ENCODE measurements around the gene SYNE2. TPM values are rescaled to one million over a fixed set of nuclear protein-coding genes. Genes with fewer than 3 reads are reported as not detected.
A peak's percentile ranks its signal among the peaks of the same experiment; 100 is the strongest.

SYNE2 gene
- polyA plus RNA-seq, 12 donors: 39.0 to 93.3 (median 56.5) TPM; not detected in 1

DNA sequence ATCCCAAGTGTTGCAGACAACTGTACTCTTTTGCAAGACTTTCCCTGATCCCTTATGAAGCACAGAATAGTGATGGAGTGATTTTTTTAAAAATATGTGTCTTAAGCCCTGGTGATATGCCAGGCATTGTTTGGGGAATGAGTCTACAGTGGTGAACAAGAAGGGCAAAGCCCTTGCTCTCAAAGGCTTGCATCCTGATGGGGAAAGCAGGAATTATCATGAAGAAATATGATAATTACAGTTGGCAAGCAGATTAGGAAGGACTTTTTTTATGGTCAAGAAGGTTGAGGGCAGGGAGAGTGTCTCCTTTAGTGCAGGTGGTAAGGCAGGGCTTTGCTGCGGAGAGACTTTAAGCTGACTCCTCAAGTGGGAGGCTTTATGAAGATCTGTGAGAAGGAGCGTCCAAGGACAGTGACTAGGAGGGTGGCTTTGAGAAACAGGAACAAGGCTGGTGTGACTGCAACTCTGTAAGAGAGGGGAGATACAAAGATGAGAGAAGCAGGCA, 100.2 kb downstream of the SYNE2 start:
- DNase-seq: no peak

DNA sequence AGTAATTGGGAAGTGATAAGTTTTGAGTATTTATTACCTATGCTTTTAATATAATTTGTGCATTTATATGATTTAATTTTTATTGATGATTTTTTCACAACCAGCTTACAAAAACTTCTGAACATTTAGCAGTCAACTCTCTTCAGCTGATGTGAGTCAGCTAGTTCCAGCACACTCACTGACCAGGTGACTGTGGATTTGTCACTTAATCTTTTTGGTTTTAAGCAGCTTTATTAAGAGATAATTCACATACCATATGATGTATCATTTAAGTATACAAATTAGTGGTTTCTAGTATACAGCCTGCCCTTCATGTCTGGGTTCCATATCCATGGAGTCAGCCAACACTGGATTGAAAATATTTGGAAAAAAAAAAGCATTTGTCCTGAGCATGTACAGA, 103.5 kb downstream of the SYNE2 start:
- no peak for DNase-seq

- no peak for DNase-seq
Measured at GRCh38 chr14:63960926-63961567, 108.2 kb downstream of the SYNE2 start.

GRCh38 chr14:63962906-63963305, 110.1 kb downstream of the SYNE2 start:
- DNase-seq: peak; percentile 43

- DNase-seq: no peak
Measured at GRCh38 chr14:63963439-63963838, 110.6 kb downstream of the SYNE2 start.

DNA sequence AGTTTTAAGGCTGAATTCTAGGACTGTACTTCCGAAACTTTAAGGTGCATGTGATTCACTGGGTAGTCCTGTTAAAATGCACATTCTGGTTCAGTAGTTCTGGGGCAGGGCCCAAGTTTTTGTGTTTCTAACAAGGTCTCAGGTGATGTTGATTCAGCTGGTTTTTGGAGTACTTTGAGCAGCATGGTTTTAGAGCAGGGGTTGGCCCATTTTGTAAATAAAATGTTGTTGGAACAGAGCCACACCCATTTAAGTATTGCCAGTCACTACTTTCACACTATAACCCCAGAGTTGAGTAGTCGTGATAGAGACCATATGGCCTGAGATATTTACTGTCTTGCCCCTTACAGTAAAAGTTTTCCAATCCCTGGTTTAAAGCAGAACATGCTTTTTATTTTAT, 111.3 kb downstream of the SYNE2 start:
- DNase-seq: no peak

DNA sequence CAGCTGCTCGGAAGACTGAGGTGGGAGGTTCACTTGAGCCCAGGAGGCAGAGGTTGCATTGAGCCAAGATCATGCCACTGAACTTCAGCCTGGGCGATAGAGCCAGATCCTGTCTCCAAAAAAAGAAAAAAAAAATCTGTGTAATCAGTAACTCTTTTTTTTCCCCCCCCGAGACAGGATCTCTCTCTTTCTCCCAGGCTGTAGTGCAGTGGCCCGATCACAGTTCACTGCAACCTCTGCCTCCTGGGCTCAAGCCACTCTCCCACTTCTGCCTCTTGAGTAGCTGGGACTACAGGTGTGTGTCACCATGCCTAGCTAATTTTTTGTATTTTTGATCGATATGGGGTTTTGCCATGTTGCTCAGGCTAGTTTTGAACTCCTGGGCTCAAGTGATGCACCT, 113.6 kb downstream of the SYNE2 start:
- no peak for DNase-seq

- DNase-seq: no peak
Measured at GRCh38 chr14:63972323-63972932, 119.6 kb downstream of the SYNE2 start.

GRCh38 chr14:63974176-63974575, 121.4 kb downstream of the SYNE2 start:
- no peak for DNase-seq

- no peak for DNase-seq
Measured at GRCh38 chr14:63981569-63981968, 128.8 kb downstream of the SYNE2 start.

DNA sequence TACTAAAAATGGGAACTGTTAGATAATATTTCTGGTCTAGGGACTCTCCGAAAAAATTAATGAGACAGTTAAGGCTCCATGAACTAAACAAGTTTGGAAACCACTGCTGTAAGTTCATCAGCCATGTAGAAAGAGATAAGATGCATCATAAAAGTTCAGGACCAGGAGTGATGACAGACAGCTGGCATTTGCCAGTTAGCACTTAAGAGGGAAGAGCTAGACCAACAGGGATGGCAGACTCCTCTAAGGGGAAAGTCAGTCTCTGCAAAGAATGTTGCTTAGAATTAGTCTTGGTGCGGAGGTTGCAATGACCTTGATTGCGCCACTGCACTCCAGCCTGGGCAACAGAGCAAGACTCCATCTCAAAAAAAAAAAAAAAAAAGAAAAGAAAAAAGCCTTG, 129.4 kb downstream of the SYNE2 start:
- no peak for DNase-seq

DNA sequence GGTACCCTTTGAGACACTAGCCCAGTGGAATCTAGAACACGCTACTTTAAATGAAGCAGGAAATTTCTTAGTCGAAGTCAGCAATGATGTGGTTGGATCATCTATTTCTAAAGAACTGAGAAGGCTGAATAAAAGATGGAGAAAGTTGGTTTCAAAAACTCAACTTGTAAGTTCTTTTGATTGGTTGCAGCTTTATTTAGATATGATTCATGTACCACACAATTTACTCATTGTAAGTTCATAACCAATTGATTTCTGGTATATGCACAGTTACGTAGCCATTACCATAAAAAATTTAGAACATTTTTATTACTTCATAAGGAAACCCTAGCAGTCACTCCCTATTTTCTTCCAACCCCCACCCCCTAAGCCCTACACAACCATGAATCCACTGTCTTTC, 129.8 kb downstream of the SYNE2 start:
- no peak for DNase-seq

GRCh38 chr14:63986789-63987533, 134.2 kb downstream of the SYNE2 start:
- DNase-seq: no peak

- no peak for DNase-seq
Measured at GRCh38 chr14:63988579-63988978, 135.8 kb downstream of the SYNE2 start.

DNA sequence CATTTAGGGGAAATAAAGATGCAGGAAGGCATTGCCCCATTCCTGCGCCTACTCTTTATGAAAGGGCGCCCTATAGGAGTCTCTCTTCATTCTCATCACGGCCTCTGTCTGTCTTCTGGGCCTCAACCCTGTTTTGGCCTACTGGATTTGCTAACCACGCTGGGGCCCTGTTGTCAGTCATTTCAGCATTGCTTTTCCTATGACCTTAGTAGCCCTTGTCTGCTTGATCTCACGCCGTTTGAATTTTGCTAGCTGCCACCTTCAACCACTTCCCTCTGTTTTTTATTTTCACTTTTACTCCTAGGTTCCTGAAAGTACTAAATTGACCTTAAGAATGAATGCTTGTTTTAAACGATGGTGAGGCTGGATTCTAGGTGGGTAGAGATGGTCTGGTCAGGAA, 139.0 kb downstream of the SYNE2 start:
- DNase-seq: no peak

GRCh38 chr14:63992858-63993257, 140.1 kb downstream of the SYNE2 start:
- no peak for DNase-seq

DNA sequence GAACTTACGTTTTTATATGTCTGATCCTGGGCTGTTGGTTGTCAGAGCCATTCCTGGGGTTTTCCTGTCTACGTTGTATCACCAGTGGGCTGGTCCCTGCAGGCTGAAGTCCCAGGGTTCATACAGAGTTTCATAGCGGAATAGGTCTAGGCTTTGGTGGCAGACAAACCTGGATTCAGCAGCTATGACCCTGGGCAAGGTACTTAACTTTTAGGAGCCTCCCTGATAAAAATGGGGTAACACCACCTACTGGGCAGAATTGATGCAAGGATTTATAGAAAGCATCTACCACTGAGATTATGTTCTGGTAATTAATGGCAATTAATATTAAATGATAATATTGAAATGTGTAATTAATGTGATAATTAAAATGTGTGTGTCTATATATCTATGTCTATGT, 141.2 kb downstream of the SYNE2 start:
- no peak for DNase-seq

DNA sequence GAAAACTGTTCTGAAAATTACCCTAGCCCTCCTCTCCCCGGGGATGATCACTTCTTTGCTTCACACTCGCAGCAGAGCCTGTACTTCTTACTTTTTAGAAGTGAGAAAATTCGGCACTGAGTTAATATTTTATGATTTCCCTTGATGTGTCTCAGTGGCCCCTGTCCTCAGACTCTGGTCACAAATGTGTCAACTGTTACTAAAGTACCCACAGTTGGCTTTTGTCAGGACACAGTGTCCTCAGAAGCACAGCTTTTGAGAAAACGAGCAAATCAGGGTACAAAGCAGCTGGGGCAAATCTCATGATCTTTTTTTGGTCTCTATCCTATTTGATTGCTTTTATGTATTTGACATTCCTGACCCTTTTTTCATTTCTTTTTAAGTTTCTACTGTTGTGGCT, 142.5 kb downstream of the SYNE2 start:
- DNase-seq: no peak

GRCh38 chr14:63996016-63996415, 143.2 kb downstream of the SYNE2 start:
- no peak for DNase-seq

- DNase-seq: no peak
Measured at GRCh38 chr14:63996625-63997220, 143.9 kb downstream of the SYNE2 start.

- no peak for DNase-seq
Measured at GRCh38 chr14:64000749-64001148, 147.9 kb downstream of the SYNE2 start.

DNA sequence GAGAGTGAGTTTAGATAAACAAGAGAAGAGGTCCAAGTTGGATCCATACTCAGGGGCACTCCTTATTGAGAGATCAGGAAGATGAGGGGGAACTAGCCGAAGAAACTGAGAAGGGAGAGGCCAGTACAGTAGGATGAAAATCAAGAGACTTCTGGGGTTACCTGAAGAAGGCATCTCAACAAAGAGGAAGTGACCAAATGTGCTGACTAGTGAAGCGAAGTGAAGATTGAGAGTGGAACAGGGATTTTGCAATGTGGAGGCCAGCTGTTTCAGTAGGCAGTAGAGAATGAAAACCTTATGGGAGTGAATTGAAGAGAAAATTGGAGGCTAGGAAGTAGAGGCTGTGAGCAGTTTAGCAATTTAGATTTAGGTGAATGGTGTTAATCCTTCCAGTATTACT, 153.0 kb downstream of the SYNE2 start:
- no peak for DNase-seq

- no peak for DNase-seq
Measured at GRCh38 chr14:64008016-64008415, 155.2 kb downstream of the SYNE2 start.

Data from muscle of arm (tissue), 12 donors.